Activated naive CD8-positive, alpha-beta T cell treated with anti-CD3 and anti-CD28 coated beads, Interleukin-2, amount 10 ng/mL, durations not matched to agents 7 days and 5 days (primary cell): Measurements from ENCODE around the gene WDR45B. TPM values are rescaled to one million over a fixed set of nuclear protein-coding genes. Genes with fewer than 3 reads are reported as not detected.

Experiments
- ATAC-seq: fragments of 150-1000 bp; cut with Tn5 transposase; one replicate; pipeline ENCODE4 v1.10.0; 2021; ENCODE audit warnings: low read depth, moderate library complexity
- POLR2A ChIA-PET: fragments of 350-600 bp; sonication (Branson Sonifier 250); formaldehyde crosslinking; loops from one replicate; lab custom pipeline; 2021; ENCODE audit warnings: antibody characterized with exemption; lab: Charles Lee
- DNase-seq: peaks from one replicate; pipeline ENCODE4 v3.0.0; 2021
- H3K27ac Mint-ChIP-seq: one replicate; pipeline ENCODE4 v1.8.0; 2022; ENCODE audit warnings: mild to moderate bottlenecking, mixed read lengths
- H3K27me3 Mint-ChIP-seq: one replicate; pipeline ENCODE4 v1.8.0; 2022; ENCODE audit warnings: mild to moderate bottlenecking, moderate library complexity, mixed read lengths
- H3K36me3 Mint-ChIP-seq: one replicate; pipeline ENCODE4 v1.8.0; 2021; ENCODE audit warnings: mild to moderate bottlenecking, mixed read lengths
- H3K4me1 Mint-ChIP-seq: one replicate; pipeline ENCODE4 v1.8.0; 2021; ENCODE audit warnings: mixed read lengths
- H3K4me3 Mint-ChIP-seq: one replicate; pipeline ENCODE4 v1.8.0; 2022; ENCODE audit warnings: mild to moderate bottlenecking, moderate library complexity, mixed read lengths
- H3K9me3 Mint-ChIP-seq: one replicate; pipeline ENCODE4 v1.8.0; 2021; ENCODE audit warnings: mixed read lengths
- total RNA-seq, 2 experiments: library from RNA; stranded (reverse); gene quantifications; one replicate each; pipeline ENCODE4 v1.2.3, GENCODE V29; 2021

Gene WDR45B
- total RNA-seq, 2 experiments from 2014 or later: 56.9 to 61.5 TPM

DNA sequence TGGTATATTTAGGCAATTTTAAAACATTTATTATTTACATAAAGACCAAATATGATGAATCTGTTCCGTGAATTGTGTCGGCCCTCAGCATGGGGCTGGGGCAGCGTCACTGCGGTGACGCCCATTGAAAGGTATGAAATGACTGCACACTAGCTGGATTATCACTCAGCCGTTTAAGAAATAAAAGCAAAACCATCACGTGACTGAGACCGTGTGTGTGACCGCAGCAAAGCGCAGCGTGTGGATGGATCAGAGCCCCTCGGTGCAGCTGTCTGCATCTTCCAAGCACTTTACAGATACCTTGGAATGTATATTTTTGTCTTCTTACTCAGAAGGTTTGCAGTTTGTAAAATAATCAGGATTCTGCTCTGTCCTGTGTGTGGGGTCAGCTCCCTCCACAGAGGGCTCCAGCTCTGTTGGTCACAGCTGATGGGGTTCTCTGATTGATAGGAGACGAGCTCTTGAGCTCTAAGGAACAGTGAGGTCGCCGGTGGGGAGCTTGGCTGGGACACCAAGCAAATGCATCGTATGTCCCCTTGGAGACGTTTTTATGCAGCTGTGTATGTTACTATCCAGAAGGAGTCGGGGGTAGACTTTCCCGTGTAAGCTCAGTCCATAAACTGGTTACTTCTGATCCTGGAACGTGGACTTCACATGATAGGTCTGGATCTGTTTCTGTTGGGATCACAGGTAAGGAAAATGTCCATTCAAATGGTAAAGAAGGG is 45.1 kb downstream of the WDR45B start:
- H3K9me3 Mint-ChIP-seq: no peaks in the 10 kb centered on the region
- peak overlapping the region; percentile 58 for H3K27ac Mint-ChIP-seq
- POLR2A ChIA-PET: no interaction called here
- peaks cover 26% of the 10 kb centered on the region for H3K36me3 Mint-ChIP-seq
- H3K27me3 Mint-ChIP-seq: no peaks in the 10 kb centered on the region
- DNase-seq (no peak), ATAC-seq (no peak)
- H3K4me3 Mint-ChIP-seq: no peak overlapping the region
- H3K4me1 Mint-ChIP-seq: peaks cover 7% of the 10 kb centered on the region

DNA sequence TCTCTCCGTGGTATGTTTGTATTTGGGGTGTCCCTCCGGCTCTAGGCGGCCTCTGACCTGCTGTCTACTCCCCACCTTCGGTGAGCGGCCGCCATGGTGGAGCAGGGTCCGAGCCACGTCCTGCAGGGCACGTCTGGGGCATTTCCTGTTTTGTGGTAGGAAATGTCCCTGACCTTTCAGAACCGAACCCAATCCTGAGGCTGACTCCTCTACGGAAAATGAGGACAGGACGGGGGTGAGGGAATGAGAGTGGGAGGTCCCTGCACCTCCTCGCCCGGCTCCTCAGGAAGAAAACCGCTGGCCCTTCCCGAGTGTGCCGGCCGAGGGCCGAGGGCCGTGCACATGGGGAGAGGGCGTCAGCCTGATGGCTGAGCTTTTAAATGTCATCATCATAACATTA is 45.8 kb downstream of the WDR45B start:
- DNase-seq (no peak), ATAC-seq (no peak)
- Mint-ChIP-seq H3K27ac (no peak overlapping the region), H3K9me3 (no peaks in the 10 kb centered on the region), H3K4me1 (peaks cover 7% of the 10 kb centered on the region), H3K4me3 (no peak overlapping the region), H3K36me3 (peaks cover 24% of the 10 kb centered on the region), H3K27me3 (no peaks in the 10 kb centered on the region)
- POLR2A ChIA-PET: no interaction called here

DNA sequence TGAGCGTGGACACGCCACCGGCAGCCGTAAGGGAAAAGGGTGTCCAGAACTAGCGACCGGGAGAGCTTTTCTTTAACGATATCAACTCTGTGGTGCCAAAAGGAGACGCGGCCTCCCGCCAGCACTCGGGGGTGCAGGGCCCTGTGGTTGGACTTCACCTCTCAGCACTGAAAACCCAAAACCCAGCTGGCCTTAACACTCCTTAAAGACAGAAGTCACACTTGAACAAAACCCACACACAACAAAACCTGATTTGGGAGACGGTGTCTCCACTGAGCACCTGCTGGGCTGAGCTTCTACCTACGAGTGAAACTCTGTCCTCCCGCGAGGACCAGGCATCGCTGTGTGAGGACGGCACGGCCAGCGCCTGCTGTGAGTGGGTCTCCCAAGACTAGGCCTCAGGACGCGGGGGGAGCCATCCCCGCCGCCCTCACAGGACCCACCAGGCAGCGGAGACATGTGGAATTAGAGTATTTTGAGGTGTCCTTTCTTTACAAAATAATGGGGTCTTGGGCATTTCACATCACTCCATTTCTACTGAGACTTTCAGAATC is 46.7 kb downstream of the WDR45B start:
- peaks cover 24% of the 10 kb centered on the region for H3K36me3 Mint-ChIP-seq
- H3K4me1 Mint-ChIP-seq: peaks cover 7% of the 10 kb centered on the region
- DNase-seq (no peak), ATAC-seq (no peak)
- no peak overlapping the region for H3K27ac Mint-ChIP-seq
- no peaks in the 10 kb centered on the region for H3K27me3 Mint-ChIP-seq
- no peaks in the 10 kb centered on the region for H3K9me3 Mint-ChIP-seq
- POLR2A ChIA-PET: no interaction called here
- H3K4me3 Mint-ChIP-seq: no peak overlapping the region

- POLR2A ChIA-PET: no interaction called here
- Mint-ChIP-seq H3K27ac (peak overlapping the region; percentile 6), H3K9me3 (no peaks in the 10 kb centered on the region), H3K36me3 (peaks cover 24% of the 10 kb centered on the region), H3K4me3 (no peak overlapping the region), H3K27me3 (no peaks in the 10 kb centered on the region), H3K4me1 (peaks cover 7% of the 10 kb centered on the region)
- ATAC-seq (no peak), DNase-seq (no peak)
These were observed 47.4 kb downstream of the WDR45B start for GRCh38 chr17:82600731-82601446.

DNA sequence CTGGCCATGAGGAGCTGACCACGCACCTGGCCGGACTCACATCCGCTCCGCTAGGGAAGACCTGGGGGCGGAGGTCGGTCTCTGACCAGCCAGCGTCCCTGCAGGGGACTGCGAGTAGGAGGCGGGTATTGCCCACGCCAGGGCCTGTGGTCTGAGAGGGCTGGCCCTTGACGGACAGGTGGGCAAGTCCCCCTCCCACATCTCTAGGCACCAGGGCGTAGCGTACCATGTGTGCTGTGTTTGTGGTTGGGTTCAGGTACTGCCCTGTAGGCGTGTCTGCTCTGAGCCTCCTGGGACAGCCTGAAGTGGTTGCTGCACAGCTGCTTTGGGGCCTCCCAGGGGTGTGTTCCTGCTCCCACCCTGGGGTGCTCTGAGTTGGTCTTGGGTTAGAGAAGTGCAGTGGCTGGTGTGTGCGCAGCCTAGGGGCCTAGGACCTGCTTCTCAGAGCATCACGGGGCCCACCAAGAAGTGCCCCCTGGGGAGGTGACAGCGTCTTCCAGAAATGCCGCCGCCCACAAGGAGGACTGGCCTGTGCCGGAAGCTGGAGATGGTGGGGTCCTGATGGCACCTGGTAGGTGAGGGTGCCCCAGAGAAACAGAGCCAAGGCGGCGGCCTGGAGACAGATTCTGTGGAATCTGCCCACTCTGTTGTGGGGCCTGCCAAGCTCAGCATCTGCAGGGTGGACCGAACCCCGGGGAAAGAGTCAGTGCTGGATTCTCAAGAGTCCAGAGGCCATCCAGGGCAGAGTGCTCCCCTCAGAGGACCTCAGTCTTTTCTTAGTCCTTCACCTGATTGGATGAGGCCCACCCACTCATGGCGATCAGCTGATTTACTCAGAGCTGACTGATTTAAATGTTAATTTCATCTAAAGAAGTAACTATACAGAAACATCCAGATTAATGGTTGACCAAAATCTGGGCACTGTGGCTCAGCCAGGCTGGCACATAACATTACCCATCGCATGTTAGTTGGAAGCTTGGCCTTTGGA is 48.3 kb downstream of the WDR45B start:
- no peaks in the 10 kb centered on the region for H3K9me3 Mint-ChIP-seq
- H3K27me3 Mint-ChIP-seq: no peaks in the 10 kb centered on the region
- no peak for ATAC-seq
- H3K36me3 Mint-ChIP-seq: peaks cover 24% of the 10 kb centered on the region
- H3K27ac Mint-ChIP-seq: no peak overlapping the region
- H3K4me1 Mint-ChIP-seq: peaks cover 7% of the 10 kb centered on the region
- DNase-seq: no peak
- POLR2A ChIA-PET: no interaction called here
- no peak overlapping the region for H3K4me3 Mint-ChIP-seq

DNA sequence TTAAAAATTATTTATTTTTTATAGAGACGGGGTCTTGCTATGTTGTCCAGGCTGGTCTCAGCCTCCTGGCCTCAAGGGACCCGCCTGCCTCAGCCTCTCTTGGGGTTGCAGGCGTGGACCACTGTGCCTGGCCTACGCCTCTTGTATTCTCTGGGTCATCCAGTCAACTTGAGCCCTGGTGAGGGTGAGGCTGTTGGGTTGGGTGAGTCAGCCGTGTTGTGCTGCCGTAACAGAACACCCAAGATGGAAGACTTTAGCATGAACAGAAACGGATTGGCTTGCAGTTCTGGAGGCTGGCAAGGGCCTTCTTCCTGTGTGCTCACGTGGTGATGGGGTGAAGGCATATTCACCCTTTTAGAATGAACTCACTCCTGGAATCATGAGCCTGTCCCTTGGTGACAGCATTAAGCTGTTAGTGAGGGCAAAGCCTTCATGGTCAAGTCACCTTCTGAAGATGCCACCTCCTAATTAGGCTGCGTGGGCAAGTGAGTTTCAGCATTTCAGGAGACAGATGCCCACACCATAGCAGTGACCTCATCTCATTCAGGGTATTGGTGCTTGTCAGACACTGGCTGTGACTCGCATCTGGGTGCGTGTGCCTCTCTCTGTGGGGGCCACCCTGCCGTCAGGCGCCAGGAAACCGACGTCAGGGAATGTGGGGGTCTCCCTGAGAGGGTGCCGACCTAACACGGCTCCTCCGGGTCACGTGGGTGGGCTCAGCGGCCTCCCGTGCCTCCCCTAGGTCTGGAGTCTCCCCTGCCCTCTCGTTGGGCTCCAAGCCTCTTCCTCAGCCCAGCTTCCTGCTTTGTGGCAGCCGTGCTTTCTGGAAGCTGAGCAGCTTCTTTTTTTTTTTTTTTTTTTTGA is 49.8 kb downstream of the WDR45B start:
- no peak overlapping the region for H3K4me3 Mint-ChIP-seq
- peaks cover 17% of the 10 kb centered on the region for H3K36me3 Mint-ChIP-seq
- no peaks in the 10 kb centered on the region for H3K27me3 Mint-ChIP-seq
- POLR2A ChIA-PET: no interaction called here
- H3K9me3 Mint-ChIP-seq: no peaks in the 10 kb centered on the region
- peaks cover 12% of the 10 kb centered on the region for H3K4me1 Mint-ChIP-seq
- peak overlapping the region; percentile 34 for H3K27ac Mint-ChIP-seq
- ATAC-seq (no peak), DNase-seq (no peak)

- ATAC-seq (no peak), DNase-seq (no peak)
- peaks cover 18% of the 10 kb centered on the region for H3K4me1 Mint-ChIP-seq
- no peak overlapping the region for H3K27ac Mint-ChIP-seq
- H3K9me3 Mint-ChIP-seq: no peaks in the 10 kb centered on the region
- POLR2A ChIA-PET: no interaction called here
- no peaks in the 10 kb centered on the region for H3K27me3 Mint-ChIP-seq
- no peak overlapping the region for H3K4me3 Mint-ChIP-seq
- H3K36me3 Mint-ChIP-seq: peaks cover 9% of the 10 kb centered on the region
These were observed 51.2 kb downstream of the WDR45B start for GRCh38 chr17:82596837-82597672.

DNA sequence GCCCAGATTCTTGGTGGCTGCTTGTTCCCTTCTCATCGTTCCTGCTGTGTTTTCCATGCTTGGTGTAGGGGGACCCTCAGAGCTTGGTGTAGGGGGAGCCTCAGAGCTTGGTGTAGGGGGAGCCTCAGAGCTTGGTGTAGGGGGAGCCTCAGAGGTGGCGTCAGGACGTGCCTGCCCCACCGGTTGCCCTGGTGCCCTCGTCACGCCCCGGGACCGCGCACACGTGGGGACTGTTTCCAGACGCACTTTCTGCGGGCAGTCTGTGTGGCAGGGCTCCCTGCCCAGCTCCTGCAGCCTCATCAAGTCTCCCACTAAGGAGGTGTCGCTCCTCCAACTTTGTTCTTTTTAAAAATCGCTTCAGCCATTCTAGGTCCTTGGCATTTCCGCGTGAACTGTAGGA is 51.9 kb downstream of the WDR45B start:
- Mint-ChIP-seq H3K36me3 (peaks cover 7% of the 10 kb centered on the region), H3K27me3 (no peaks in the 10 kb centered on the region), H3K27ac (no peak overlapping the region), H3K4me1 (peaks cover 24% of the 10 kb centered on the region), H3K9me3 (no peaks in the 10 kb centered on the region), H3K4me3 (no peak overlapping the region)
- POLR2A ChIA-PET: no interaction called here
- ATAC-seq (no peak), DNase-seq (no peak)

DNA sequence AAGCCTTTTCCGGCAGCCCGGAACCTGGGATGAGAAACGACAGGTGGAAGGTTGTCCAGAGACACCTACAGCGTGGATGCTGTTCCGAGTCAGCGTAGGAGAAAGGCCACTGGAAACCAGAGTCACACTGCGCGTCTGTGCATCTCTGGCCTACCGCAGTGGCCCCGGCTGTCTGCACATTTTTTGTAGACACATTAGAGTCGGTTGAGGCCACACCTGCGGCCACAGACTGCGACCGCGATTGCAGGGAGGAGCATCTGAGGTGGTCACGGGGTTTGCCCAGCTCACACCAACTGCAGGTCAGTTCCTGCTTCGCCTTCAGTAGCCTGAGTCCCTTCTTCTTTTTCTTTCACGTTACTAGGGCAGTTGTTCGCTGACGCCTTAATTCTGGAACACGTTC is 52.4 kb downstream of the WDR45B start:
- DNase-seq (no peak), ATAC-seq (no peak)
- peaks cover 24% of the 10 kb centered on the region for H3K4me1 Mint-ChIP-seq
- POLR2A ChIA-PET: no interaction called here
- H3K36me3 Mint-ChIP-seq: peaks cover 6% of the 10 kb centered on the region
- H3K27ac Mint-ChIP-seq: no peak overlapping the region
- no peak overlapping the region for H3K4me3 Mint-ChIP-seq
- no peaks in the 10 kb centered on the region for H3K9me3 Mint-ChIP-seq
- H3K27me3 Mint-ChIP-seq: no peaks in the 10 kb centered on the region

DNA sequence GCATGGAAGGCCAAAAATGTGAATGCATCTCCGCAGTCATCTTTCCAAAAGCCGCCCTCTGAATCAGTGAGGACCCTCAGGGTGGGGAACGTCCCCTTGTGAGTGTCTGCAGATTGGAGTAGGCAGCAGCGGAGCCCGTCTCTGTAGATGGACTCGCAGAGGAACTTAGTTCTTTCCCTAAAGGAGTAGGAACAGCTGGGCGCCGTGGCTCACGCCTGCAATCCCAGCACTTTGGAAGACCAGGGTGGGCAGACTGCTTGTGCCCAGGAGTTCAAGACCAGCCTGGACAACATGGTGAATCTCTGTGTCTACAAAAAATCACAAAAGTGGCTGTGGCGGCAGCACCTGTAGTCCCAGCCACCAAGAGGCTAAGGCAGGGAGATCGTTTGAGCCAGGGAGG is 53.7 kb downstream of the WDR45B start:
- ATAC-seq: no peak
- no peak for DNase-seq
- POLR2A ChIA-PET: no interaction called here
- peak overlapping the region; percentile 78 for H3K27ac Mint-ChIP-seq
- H3K4me1 Mint-ChIP-seq: peaks cover 24% of the 10 kb centered on the region
- peaks cover 5% of the 10 kb centered on the region for H3K36me3 Mint-ChIP-seq
- H3K9me3 Mint-ChIP-seq: no peaks in the 10 kb centered on the region
- H3K4me3 Mint-ChIP-seq: peak overlapping the region; percentile 47
- H3K27me3 Mint-ChIP-seq: no peaks in the 10 kb centered on the region

DNA sequence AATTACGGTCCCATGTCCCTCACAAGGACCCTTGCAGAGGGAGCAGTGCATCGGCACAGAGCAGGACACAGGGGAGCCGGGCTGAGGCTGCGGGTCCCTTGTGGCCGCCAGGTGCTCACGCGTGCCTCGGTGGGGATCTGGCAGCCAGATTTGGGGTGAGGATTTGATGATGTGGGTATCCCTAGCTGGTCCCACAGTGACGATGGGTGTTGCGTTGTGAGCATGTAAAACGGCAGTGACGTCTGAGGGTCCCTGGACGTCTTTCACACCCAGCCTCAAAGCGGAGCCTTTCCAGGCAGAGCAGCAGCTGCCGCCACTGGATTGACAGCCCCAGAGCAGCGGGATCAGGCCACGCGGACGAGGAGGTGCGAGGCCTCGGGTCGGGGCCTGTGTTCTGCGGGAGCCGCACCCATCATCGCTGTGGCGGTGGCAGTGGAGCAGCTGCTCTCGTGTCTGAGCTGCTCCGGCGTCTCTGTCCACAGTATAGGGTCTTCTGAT is 54.6 kb downstream of the WDR45B start:
- peaks cover 24% of the 10 kb centered on the region for H3K4me1 Mint-ChIP-seq
- DNase-seq: no peak
- no peak for ATAC-seq
- peak overlapping the region; percentile 47 for H3K4me3 Mint-ChIP-seq
- H3K27ac Mint-ChIP-seq: peak overlapping the region; percentile 88
- H3K36me3 Mint-ChIP-seq: peaks cover 5% of the 10 kb centered on the region
- POLR2A ChIA-PET: interaction anchor here (0.7 kb wide), 1 partner anchor 12 kb away, joined by 5 read pairs; no protein-coding TSS in a partner anchor
- H3K9me3 Mint-ChIP-seq: no peaks in the 10 kb centered on the region
- H3K27me3 Mint-ChIP-seq: no peaks in the 10 kb centered on the region
